Measurements from ENCODE around the gene PROSER3. TPM values are rescaled to one million over a fixed set of nuclear protein-coding genes. Genes with fewer than 3 reads are reported as not detected.

The PROSER3 gene
- total and polyA plus RNA-seq, 8 donors, result 7.2 to 19.6 (median 8.6) TPM

DNA sequence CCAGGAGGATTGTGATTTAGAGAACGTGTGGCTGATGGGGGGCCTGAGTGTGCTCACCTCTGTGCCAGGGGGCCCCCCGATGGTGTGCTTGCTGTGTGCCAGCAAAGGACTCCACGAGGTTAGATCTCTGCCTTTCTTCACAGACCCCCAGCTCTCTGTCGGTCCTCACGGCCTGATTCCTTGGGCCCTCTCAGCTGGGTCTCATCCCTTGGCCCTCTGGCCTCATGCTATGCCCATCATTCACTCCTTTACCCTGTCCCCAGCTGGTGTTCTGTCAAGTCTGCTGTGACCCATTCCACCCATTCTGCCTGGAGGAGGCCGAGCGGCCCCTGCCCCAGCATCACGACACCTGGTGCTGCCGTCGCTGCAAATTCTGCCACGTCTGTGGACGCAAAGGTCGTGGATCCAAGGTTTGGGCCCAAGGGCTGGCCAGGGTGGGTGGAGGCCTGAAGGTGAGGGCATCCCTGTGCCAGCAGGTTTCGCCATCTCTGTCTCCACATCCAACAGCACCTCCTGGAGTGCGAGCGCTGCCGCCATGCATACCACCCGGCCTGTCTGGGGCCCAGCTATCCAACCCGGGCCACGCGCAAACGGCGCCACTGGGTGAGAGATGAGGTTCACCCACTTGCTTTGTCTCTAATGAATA is 32.6 kb upstream of the PROSER3 start:
- Histone ChIP-seq H3K27ac (no peak overlapping the region), H3K36me3 (peaks cover 18 to 88% (median 81%) of the 10 kb centered on the region in 3 donors), H3K27me3 (no peaks in the 10 kb centered on the region), H3K4me1 (no peaks in the 10 kb centered on the region), H3K9me3 (no peaks in the 10 kb centered on the region), H3K4me3 (no peak overlapping the region)
- DNase-seq (peak in 1 of 6 donors; percentile 63), ATAC-seq (no peak), FAIRE-seq (no peak)
- TF ChIP-seq, protein P1, sequence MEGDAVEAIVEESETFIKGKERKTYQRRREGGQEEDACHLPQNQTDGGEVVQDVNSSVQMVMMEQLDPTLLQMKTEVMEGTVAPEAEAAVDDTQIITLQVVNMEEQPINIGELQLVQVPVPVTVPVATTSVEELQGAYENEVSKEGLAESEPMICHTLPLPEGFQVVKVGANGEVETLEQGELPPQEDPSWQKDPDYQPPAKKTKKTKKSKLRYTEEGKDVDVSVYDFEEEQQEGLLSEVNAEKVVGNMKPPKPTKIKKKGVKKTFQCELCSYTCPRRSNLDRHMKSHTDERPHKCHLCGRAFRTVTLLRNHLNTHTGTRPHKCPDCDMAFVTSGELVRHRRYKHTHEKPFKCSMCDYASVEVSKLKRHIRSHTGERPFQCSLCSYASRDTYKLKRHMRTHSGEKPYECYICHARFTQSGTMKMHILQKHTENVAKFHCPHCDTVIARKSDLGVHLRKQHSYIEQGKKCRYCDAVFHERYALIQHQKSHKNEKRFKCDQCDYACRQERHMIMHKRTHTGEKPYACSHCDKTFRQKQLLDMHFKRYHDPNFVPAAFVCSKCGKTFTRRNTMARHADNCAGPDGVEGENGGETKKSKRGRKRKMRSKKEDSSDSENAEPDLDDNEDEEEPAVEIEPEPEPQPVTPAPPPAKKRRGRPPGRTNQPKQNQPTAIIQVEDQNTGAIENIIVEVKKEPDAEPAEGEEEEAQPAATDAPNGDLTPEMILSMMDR (IDR thresholded peaks at IDR 0.05), result no peak
- 93 to 95% methylated on average over 23 of the region's 23 CpGs for WGBS, 2 donors
- intact Hi-C loops (cut with DNase I), result loop anchor here in 1 of 3 donors (10.0 kb wide), 1 partner anchor 181 kb away; the partner anchor contains the start of gene TMEM147

GRCh38 chr19:35727053-35727955 is 30.7 kb upstream of the PROSER3 start:
- H3K36me3 ChIP-seq, result peaks cover 16 to 97% (median 81%) of the 10 kb centered on the region in 3 donors
- no peaks in the 10 kb centered on the region for H3K4me1 ChIP-seq
- no peak for ATAC-seq
- 93 to 96% methylated on average over 25 of the region's 25 CpGs for WGBS, 2 donors
- intact Hi-C loops (cut with DNase I), result loop anchor here in 1 of 3 donors (10.0 kb wide), 1 partner anchor 183 kb away; the partner anchor contains the start of gene TMEM147
- H3K27ac ChIP-seq, result no peak overlapping the region
- H3K9me3 ChIP-seq, result no peaks in the 10 kb centered on the region
- no peak overlapping the region for H3K4me3 ChIP-seq
- peak in 1 of 6 donors; percentile 56 for DNase-seq
- TF ChIP-seq, protein P1 (IDR thresholded peaks at IDR 0.05), result no peak
- no peaks in the 10 kb centered on the region for H3K27me3 ChIP-seq
- no peak for FAIRE-seq

GRCh38 chr19:35727956-35728706 is 29.8 kb upstream of the PROSER3 start:
- H3K9me3 ChIP-seq, result no peaks in the 10 kb centered on the region
- no peak overlapping the region for H3K4me3 ChIP-seq
- no peak overlapping the region for H3K27ac ChIP-seq
- TF ChIP-seq, protein P1 (IDR thresholded peaks at IDR 0.05), result no peak
- H3K27me3 ChIP-seq, result no peaks in the 10 kb centered on the region
- intact Hi-C loops (cut with DNase I), result loop anchor here in 1 of 3 donors (10.0 kb wide), 1 partner anchor 183 kb away; the partner anchor contains the start of gene TMEM147
- H3K36me3 ChIP-seq, result peaks cover 13 to 95% (median 77%) of the 10 kb centered on the region in 3 donors
- DNase-seq (peak in 1 of 6 donors; percentile 41), ATAC-seq (no peak), FAIRE-seq (no peak)
- WGBS, 2 donors, result 93 to 94% methylated on average over 19 of the region's 19 CpGs
- H3K4me1 ChIP-seq, result no peaks in the 10 kb centered on the region

DNA sequence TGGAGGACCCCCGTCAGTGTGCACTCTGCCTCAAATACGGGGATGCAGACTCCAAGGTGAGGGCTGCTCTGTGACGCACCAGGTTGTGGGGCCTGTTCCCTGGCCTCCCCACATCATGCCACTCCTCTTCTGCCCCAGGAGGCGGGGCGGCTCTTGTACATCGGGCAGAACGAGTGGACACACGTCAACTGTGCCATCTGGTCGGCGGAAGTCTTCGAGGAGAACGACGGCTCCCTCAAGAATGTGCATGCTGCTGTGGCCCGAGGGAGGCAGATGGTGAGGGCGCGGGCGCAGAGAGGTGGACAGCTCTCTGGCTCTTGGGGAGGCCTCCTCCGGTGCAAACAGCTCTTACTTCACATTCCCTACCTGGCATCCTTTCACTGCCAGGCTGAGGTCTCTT is 29.0 kb upstream of the PROSER3 start:
- no peak for FAIRE-seq
- 88 to 90% methylated on average over 18 of the region's 18 CpGs for WGBS, 2 donors
- TF ChIP-seq, protein P1 (IDR thresholded peaks at IDR 0.05), result no peak
- Histone ChIP-seq H3K36me3 (peaks cover 11 to 86% (median 71%) of the 10 kb centered on the region in 3 donors), H3K27ac (no peak overlapping the region), H3K27me3 (no peaks in the 10 kb centered on the region), H3K9me3 (no peaks in the 10 kb centered on the region), H3K4me1 (no peaks in the 10 kb centered on the region), H3K4me3 (no peak overlapping the region)
- intact Hi-C loops (cut with DNase I), result loop anchor here in 1 of 3 donors (10.0 kb wide), 1 partner anchor 184 kb away; the partner anchor contains the start of gene TMEM147
- no peak for ATAC-seq
- DNase-seq, result peak in 1 of 6 donors; percentile 28
